ENCODE measurements around the gene BBOX1.

BBOX1 gene

GRCh38 chr11:27025957-27026733, 14.5 kb upstream of the BBOX1 start (continued):
- TF ChIP-seq, protein P1, sequence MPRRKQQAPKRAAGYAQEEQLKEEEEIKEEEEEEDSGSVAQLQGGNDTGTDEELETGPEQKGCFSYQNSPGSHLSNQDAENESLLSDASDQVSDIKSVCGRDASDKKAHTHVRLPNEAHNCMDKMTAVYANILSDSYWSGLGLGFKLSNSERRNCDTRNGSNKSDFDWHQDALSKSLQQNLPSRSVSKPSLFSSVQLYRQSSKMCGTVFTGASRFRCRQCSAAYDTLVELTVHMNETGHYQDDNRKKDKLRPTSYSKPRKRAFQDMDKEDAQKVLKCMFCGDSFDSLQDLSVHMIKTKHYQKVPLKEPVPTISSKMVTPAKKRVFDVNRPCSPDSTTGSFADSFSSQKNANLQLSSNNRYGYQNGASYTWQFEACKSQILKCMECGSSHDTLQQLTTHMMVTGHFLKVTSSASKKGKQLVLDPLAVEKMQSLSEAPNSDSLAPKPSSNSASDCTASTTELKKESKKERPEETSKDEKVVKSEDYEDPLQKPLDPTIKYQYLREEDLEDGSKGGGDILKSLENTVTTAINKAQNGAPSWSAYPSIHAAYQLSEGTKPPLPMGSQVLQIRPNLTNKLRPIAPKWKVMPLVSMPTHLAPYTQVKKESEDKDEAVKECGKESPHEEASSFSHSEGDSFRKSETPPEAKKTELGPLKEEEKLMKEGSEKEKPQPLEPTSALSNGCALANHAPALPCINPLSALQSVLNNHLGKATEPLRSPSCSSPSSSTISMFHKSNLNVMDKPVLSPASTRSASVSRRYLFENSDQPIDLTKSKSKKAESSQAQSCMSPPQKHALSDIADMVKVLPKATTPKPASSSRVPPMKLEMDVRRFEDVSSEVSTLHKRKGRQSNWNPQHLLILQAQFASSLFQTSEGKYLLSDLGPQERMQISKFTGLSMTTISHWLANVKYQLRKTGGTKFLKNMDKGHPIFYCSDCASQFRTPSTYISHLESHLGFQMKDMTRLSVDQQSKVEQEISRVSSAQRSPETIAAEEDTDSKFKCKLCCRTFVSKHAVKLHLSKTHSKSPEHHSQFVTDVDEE (CRISPR knock-in tag; IDR thresholded peaks at IDR 0.05): no peak
- no peak for TF ChIP-seq BACH2 (CRISPR knock-in tag; IDR thresholded peaks at IDR 0.05; ENCODE audit: borderline replicate concordance)
- TF ChIP-seq POU6F1 (CRISPR knock-in tag; IDR thresholded peaks at IDR 0.05; ENCODE audit: borderline replicate concordance, low read depth): no peak

- no peak for TF ChIP-seq ZFP30 (CRISPR knock-in tag; IDR thresholded peaks at IDR 0.05)
- TF ChIP-seq, protein P2, sequence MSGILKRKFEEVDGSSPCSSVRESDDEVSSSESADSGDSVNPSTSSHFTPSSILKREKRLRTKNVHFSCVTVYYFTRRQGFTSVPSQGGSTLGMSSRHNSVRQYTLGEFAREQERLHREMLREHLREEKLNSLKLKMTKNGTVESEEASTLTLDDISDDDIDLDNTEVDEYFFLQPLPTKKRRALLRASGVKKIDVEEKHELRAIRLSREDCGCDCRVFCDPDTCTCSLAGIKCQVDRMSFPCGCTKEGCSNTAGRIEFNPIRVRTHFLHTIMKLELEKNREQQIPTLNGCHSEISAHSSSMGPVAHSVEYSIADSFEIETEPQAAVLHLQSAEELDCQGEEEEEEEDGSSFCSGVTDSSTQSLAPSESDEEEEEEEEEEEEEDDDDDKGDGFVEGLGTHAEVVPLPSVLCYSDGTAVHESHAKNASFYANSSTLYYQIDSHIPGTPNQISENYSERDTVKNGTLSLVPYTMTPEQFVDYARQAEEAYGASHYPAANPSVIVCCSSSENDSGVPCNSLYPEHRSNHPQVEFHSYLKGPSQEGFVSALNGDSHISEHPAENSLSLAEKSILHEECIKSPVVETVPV (CRISPR knock-in tag; IDR thresholded peaks at IDR 0.05): no peak
- no peak for TF ChIP-seq ZNF70 (CRISPR knock-in tag; IDR thresholded peaks at IDR 0.05)
- ATAC-seq: peak; percentile 69
These were observed 12.1 kb upstream of the BBOX1 start for GRCh38 chr11:27028561-27028965.

DNA sequence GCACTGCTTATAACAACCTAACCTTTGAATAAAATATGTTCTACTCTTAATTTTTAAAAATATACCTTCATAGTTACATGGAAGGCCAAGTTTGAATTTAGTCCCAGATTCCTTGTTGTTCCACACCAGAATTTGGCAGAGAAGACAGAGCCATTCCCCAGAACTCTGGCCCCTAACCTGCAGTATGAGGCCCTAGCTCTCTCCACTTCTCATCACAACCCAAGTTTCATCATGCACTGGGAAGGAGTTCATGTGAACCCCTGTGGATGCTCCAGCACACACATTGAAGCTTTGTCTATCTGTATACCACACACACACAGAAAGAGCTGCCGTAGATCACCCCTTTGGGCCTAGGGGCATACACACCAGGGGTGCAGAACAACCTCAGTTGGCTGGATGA, 10.6 kb upstream of the BBOX1 start:
- TF ChIP-seq RARB (CRISPR knock-in tag; IDR thresholded peaks at IDR 0.05) (no peak), OSR1 (CRISPR knock-in tag; IDR thresholded peaks at IDR 0.05) (no peak), ZNF8 (CRISPR knock-in tag; IDR thresholded peaks at IDR 0.05) (no peak), SNAI2 (CRISPR knock-in tag; IDR thresholded peaks at IDR 0.05) (no peak), CSDC2 (CRISPR knock-in tag; IDR thresholded peaks at IDR 0.05) (no peak), ARNTL (CRISPR knock-in tag; IDR thresholded peaks at IDR 0.05; ENCODE audit: borderline replicate concordance, low read depth) (no peak), GLIS3 (CRISPR knock-in tag; IDR thresholded peaks at IDR 0.05) (no peak), ZNF565 (CRISPR knock-in tag; conservative IDR thresholded peaks at IDR 0.05; ENCODE audit: low read depth) (no peak), CREB5 (CRISPR knock-in tag; IDR thresholded peaks at IDR 0.05; ENCODE audit: low read depth) (no peak)
- TF ChIP-seq, protein P2 (CRISPR knock-in tag; IDR thresholded peaks at IDR 0.05): no peak
- TF ChIP-seq, protein P1 (CRISPR knock-in tag; IDR thresholded peaks at IDR 0.05): no peak
- TF ChIP-seq, protein P3, sequence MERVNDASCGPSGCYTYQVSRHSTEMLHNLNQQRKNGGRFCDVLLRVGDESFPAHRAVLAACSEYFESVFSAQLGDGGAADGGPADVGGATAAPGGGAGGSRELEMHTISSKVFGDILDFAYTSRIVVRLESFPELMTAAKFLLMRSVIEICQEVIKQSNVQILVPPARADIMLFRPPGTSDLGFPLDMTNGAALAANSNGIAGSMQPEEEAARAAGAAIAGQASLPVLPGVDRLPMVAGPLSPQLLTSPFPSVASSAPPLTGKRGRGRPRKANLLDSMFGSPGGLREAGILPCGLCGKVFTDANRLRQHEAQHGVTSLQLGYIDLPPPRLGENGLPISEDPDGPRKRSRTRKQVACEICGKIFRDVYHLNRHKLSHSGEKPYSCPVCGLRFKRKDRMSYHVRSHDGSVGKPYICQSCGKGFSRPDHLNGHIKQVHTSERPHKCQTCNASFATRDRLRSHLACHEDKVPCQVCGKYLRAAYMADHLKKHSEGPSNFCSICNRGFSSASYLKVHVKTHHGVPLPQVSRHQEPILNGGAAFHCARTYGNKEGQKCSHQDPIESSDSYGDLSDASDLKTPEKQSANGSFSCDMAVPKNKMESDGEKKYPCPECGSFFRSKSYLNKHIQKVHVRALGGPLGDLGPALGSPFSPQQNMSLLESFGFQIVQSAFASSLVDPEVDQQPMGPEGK (CRISPR knock-in tag; IDR thresholded peaks at IDR 0.05; ENCODE audit: borderline replicate concordance): no peak
- no peak for ATAC-seq
